HepG2 (cell line): ENCODE results near the gene LRIG3. TPM values are rescaled to one million over a fixed set of nuclear protein-coding genes. Genes with fewer than 3 reads are reported as not detected.

Source experiments
- ATAC-seq: fragments of 200-7000 bp; cut with Tn5 transposase; 3 replicates; pipeline ENCODE4 v1.9.1; 2020; ENCODE audit warnings: mild to moderate bottlenecking, moderate library complexity
- BruUV-seq: library from RNA; stranded (reverse); fragments of 400-500 nt; replicated peaks from 2 replicates; lab custom pipeline; 2021; lab: Mats Ljungman, UMichigan
- CTCF ChIA-PET: fragments of 300-600 bp; formaldehyde crosslinking; extraction: SDS; loops from one replicate; lab custom pipeline; 2021; ENCODE audit warnings: low total read pairs, inconsistent platforms, low intra/inter-chr PET ratio; lab: Yijun Ruan, JAX
- POLR2A ChIA-PET: fragments of 350-600 bp; sonication (Branson Sonifier 250); formaldehyde crosslinking; loops from one replicate; lab custom pipeline; 2020; ENCODE audit warnings: antibody characterized with exemption, inconsistent platforms; lab: Yijun Ruan, JAX
- DNase-seq: peaks from one replicate; pipeline ENCODE4 v3.0.0-alpha.2; 2015; ENCODE audit warnings: low spot score
- FAIRE-seq: peaks from 3 replicates; lab custom pipeline; 2011; peaks lifted over from hg19 to GRCh38; lab: Jason Lieb, UNC
- H2AFZ ChIP-seq: one replicate; pipeline ENCODE4 v1.6.1; 2011; ENCODE audit warnings: low read length, inconsistent platforms
- H3K27ac ChIP-seq: fragments of 300-600 bp; 3 replicates; pipeline ENCODE4 v1.8.0; 2011; ENCODE audit warnings: mixed run types, mild to moderate bottlenecking, mixed read lengths, low read length, inconsistent platforms; ENCODE audit not compliant: insufficient read depth; ENCODE audit errors: extremely low read length
- H3K27me3 ChIP-seq, 2 experiments: fragments of 200-600 bp in 1 of 2; 2 replicates in 1 of 2; 3 replicates in 1 of 2; pipeline versions ENCODE4 v1.6.0 to v1.8.0; 2011; ENCODE audit warnings: low read length in 2 of 2, mild to moderate bottlenecking in 2 of 2, moderate library complexity in 2 of 2, inconsistent platforms in 1 of 2; ENCODE audit not compliant: insufficient read depth in 2 of 2, control insufficient read depth in 1 of 2
- H3K36me3 ChIP-seq, 2 experiments: fragments of 200-600 bp in 1 of 2; replicated peaks in 1 of 2; 2 replicates in 1 of 2; 3 replicates in 1 of 2; pipeline versions ENCODE4 v1.5.1 to v1.8.0; 2011; ENCODE audit warnings: low read length in 2 of 2, inconsistent platforms in 1 of 2; ENCODE audit not compliant: insufficient read depth in 2 of 2, control insufficient read depth in 1 of 2
- H3K4me1 ChIP-seq: 2 replicates; pipeline ENCODE4 v1.5.1; 2012; ENCODE audit warnings: low read length, inconsistent platforms; ENCODE audit not compliant: insufficient read depth
- H3K4me2 ChIP-seq: 2 replicates; pipeline ENCODE4 v1.6.0; 2011; ENCODE audit warnings: low read depth, low read length, inconsistent platforms
- H3K4me3 ChIP-seq, 3 experiments: fragments of 200-600 bp in 1 of 3; sonication (generic), shearing (Covaris generic) in 1 of 3; replicated peaks in 1 of 3; 2 replicates each; pipeline ENCODE4 v1.5.1; 2011 to 2016; ENCODE audit warnings: low read length in 3 of 3, inconsistent platforms in 2 of 3, low read depth in 2 of 3, mild to moderate bottlenecking in 2 of 3, control low read depth in 1 of 3, mixed read lengths in 1 of 3; ENCODE audit not compliant: insufficient read depth in 1 of 3
- H3K79me2 ChIP-seq: one replicate; pipeline ENCODE4 v1.6.1; 2011; ENCODE audit warnings: low read length, inconsistent platforms; ENCODE audit not compliant: insufficient read depth
- H3K9ac ChIP-seq: 2 replicates; pipeline ENCODE4 v1.6.0; 2011; ENCODE audit warnings: mild to moderate bottlenecking, low read depth, low read length, inconsistent platforms; ENCODE audit not compliant: insufficient read depth
- H3K9me3 ChIP-seq: 2 replicates; pipeline ENCODE4 v1.5.1; 2012; ENCODE audit warnings: mild to moderate bottlenecking, low read length
- H4K20me1 ChIP-seq: 2 replicates; pipeline ENCODE4 v1.6.0; 2011; ENCODE audit warnings: inconsistent platforms, mild to moderate bottlenecking, low read length, moderate library complexity; ENCODE audit not compliant: insufficient read depth
- BHLHE40 ChIP-seq: IDR thresholded peaks from 2 replicates; pipeline ENCODE4 v1.6.1; 2011; ENCODE audit warnings: low read length, improper control_type of control experiment
- GABPA ChIP-seq, 2 experiments: IDR thresholded peaks; 2 replicates each; pipeline ENCODE4 v1.6.1; 2011 to 2016; ENCODE audit warnings: low read depth in 2 of 2, low read length in 1 of 2, missing biosample characterization in 1 of 2, missing genetic modification characterization in 1 of 2
- IKZF1 ChIP-seq: fragments of 450-650 bp; IDR thresholded peaks from 2 replicates; pipeline ENCODE4 v1.7.1; 2016
- MAFK ChIP-seq, 2 experiments: IDR thresholded peaks in 1 of 2; conservative IDR thresholded peaks in 1 of 2; 2 replicates each; pipeline ENCODE4 v1.6.1; 2011; ENCODE audit warnings: improper control_type of control experiment in 2 of 2, low read length in 2 of 2
- NFE2L2 ChIP-seq: fragments of 150-350 bp; IDR thresholded peaks from 2 replicates; pipeline ENCODE4 v1.6.1; 2014; ENCODE audit warnings: low read length
- ZFP36L1 ChIP-seq: sonication (generic); formaldehyde crosslinking; IDR thresholded peaks from 2 replicates; pipeline ENCODE4 v1.8.0; 2022; ENCODE audit warnings: mild to moderate bottlenecking, missing genetic modification reagents, moderate library complexity
- ZNF75D ChIP-seq: sonication (generic); formaldehyde crosslinking; IDR thresholded peaks from 2 replicates; pipeline ENCODE4 v1.8.1; 2023; ENCODE audit warnings: missing genetic modification reagents, mild to moderate bottlenecking, borderline replicate concordance
- WGBS: methylation state at CpG from one replicate; pipeline ENCODE4 v1.1.6; 2017; ENCODE audit warnings: low lambda C conversion rate; 5-methylcytosine and 5-hydroxymethylcytosine counted together
- in situ Hi-C: cut with HindIII; loops from 2 replicates; pipeline ENCODE4 v1.10.0; 2017; ENCODE audit warnings: low pct_unique_long_range_greater_than_20kb; ENCODE audit not compliant: extremely low pct_ligation_motif_present
- intact Hi-C: fragments of 100-400 bp; cut with micrococcal nuclease; formaldehyde crosslinking; loops from one replicate; pipeline ENCODE4 v1.10.0; 2022; ENCODE audit not compliant: unreplicated experiment
- polyA plus RNA-seq, 8 experiments: library from polyadenylated mRNA; depleted of rRNA in 3 of 8; stranded (reverse) in 7 of 8; unstranded in 1 of 8; fragments of >200 nt; fragmentation: Illumina TruSeq in 4 of 8; extraction: Trizol in 4 of 8; gene quantifications; 2 replicates each; pipeline versions ENCODE4 v1.2.1 to v1.2.3, GENCODE V29; 2011 to 2016; ENCODE audit warnings: low read depth in 4 of 8, missing spikeins in 1 of 8, mixed read lengths in 1 of 8; ENCODE audit not compliant: insufficient read depth in 1 of 8
- total RNA-seq, 5 experiments: library from RNA; depleted of rRNA; stranded (reverse); fragments of >200 nt; fragmentation: Illumina TruSeq; extraction: Trizol; gene quantifications; 2 replicates each; pipeline ENCODE4 v1.2.3, GENCODE V29; 2016; ENCODE audit warnings: low read depth in 1 of 5
- TF ChIP-seq, protein P1 (sequence below): sonication (generic); formaldehyde crosslinking; IDR thresholded peaks from 2 replicates; pipeline ENCODE4 v1.4.0; 2020; ENCODE audit warnings: mild to moderate bottlenecking, missing genetic modification reagents
- TF ChIP-seq, protein P2 (sequence below), 2 experiments: sonication (generic) in 1 of 2; formaldehyde crosslinking in 1 of 2; IDR thresholded peaks; 2 replicates each; pipeline versions ENCODE4 v1.5.1 to v1.6.1; 2011 to 2020; ENCODE audit warnings: borderline replicate concordance in 1 of 2, low read depth in 1 of 2, low read length in 1 of 2, mild to moderate bottlenecking in 1 of 2, missing genetic modification reagents in 1 of 2, moderate library complexity in 1 of 2
- TF ChIP-seq, protein P3 (sequence below): sonication (generic); formaldehyde crosslinking; conservative IDR thresholded peaks from 2 replicates; pipeline ENCODE4 v1.8.0; 2022; ENCODE audit warnings: missing genetic modification reagents

LRIG3 gene
- total and polyA plus RNA-seq, 2 of the 13 experiments (the other 11 are each of a cell fraction or from before 2014, with no cell fraction given): 7.7 to 17.4 TPM

DNA sequence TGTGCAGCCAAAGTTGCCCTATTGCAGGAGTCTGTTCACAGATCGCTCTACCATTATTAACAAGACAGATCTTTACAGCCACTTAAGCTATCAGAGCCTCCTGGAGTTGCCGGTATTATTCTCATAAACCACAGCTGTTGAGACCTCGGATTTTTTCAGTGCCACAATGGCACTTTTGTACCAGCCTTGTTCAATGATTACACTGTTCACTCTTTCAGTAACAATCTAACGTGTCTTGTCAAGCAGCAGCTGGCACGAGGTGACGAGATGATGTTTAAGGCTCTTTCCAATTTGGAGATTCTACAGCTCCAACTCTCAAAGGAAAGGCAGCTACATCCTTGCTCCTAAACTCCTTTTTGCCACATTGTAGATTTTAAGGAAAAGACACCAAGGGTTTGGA lies 30.7 kb downstream of the LRIG3 start (continued):
- TF ChIP-seq, protein P1, sequence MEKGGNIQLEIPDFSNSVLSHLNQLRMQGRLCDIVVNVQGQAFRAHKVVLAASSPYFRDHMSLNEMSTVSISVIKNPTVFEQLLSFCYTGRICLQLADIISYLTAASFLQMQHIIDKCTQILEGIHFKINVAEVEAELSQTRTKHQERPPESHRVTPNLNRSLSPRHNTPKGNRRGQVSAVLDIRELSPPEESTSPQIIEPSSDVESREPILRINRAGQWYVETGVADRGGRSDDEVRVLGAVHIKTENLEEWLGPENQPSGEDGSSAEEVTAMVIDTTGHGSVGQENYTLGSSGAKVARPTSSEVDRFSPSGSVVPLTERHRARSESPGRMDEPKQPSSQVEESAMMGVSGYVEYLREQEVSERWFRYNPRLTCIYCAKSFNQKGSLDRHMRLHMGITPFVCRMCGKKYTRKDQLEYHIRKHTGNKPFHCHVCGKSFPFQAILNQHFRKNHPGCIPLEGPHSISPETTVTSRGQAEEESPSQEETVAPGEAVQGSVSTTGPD (CRISPR knock-in tag): no peak
- no peak for TF ChIP-seq NFE2L2
- no peak for TF ChIP-seq ZNF75D (CRISPR knock-in tag)
- no peak for TF ChIP-seq BHLHE40
- TF ChIP-seq GABPA (IDR thresholded peaks at IDR 0.05; ENCODE audit: low read depth, low read length): no peak
- TF ChIP-seq GABPA (CRISPR knock-in tag; IDR thresholded peaks at IDR 0.05; ENCODE audit: low read depth): no peak
- TF ChIP-seq IKZF1: no peak
- TF ChIP-seq, protein P2, sequence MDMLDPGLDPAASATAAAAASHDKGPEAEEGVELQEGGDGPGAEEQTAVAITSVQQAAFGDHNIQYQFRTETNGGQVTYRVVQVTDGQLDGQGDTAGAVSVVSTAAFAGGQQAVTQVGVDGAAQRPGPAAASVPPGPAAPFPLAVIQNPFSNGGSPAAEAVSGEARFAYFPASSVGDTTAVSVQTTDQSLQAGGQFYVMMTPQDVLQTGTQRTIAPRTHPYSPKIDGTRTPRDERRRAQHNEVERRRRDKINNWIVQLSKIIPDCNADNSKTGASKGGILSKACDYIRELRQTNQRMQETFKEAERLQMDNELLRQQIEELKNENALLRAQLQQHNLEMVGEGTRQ (IDR thresholded peaks at IDR 0.05; ENCODE audit: low read depth, low read length): no peak
- TF ChIP-seq, protein P2 (CRISPR knock-in tag; IDR thresholded peaks at IDR 0.05; ENCODE audit: borderline replicate concordance): no peak
- no peak for TF ChIP-seq ZFP36L1 (CRISPR knock-in tag)

DNA sequence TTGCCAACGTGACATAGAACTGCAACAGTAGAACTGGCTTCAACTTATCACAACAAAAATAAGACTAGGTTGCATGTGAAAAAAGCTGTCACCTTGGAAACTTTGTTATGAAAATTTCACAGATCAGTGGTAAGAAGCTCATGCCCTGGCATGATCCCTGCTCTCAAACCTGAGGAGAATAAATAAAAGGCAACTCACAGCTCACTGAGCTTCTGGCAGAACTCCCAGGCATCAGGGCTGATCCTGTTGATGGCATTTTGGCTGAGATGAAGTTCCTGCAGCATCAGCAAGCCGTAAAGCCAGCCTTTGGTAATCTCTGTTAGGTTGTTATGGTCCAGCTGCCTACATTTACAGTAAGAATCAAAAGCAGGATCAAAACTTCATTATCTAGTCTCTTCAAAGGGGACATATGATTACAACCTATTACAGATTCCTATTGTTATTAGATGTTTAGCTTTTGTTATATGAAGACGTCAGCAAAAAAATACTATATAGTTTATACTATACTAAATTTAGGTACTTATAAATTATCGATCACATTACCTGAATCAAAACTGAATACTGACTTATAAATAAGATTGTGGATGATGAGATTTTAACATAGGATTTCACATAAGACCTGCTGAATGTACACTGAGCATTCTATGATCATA lies 32.0 kb downstream of the LRIG3 start:
- no peak overlapping the region for H3K27ac ChIP-seq
- ChIA-PET POLR2A (no interaction called here), CTCF (no interaction called here)
- no peak for FAIRE-seq
- no peak overlapping the region for H3K9ac ChIP-seq
- no peak for ATAC-seq
- H3K4me3 ChIP-seq: no peak overlapping the region
- H3K79me2 ChIP-seq: no peaks in the 10 kb centered on the region
- H3K36me3 ChIP-seq: peaks cover 2 to 33% of the 10 kb centered on the region in 2 experiments; a peak in 3 of 5 replicates
- H4K20me1 ChIP-seq: no peaks in the 10 kb centered on the region
- H3K4me1 ChIP-seq: no peaks in the 10 kb centered on the region
- no peak overlapping the region for H2AFZ ChIP-seq
- in situ Hi-C loops: no loop called here
- no peaks in the 10 kb centered on the region for H3K9me3 ChIP-seq
- H3K27me3 ChIP-seq: no peaks in the 10 kb centered on the region
- BruUV-seq: no TSS peak
- DNase-seq: no peak
- no peak overlapping the region for H3K4me2 ChIP-seq
- WGBS: over 99% methylated on average over 4 of the region's 4 CpGs
- intact Hi-C loops: no loop called here
- TF ChIP-seq, protein P3, sequence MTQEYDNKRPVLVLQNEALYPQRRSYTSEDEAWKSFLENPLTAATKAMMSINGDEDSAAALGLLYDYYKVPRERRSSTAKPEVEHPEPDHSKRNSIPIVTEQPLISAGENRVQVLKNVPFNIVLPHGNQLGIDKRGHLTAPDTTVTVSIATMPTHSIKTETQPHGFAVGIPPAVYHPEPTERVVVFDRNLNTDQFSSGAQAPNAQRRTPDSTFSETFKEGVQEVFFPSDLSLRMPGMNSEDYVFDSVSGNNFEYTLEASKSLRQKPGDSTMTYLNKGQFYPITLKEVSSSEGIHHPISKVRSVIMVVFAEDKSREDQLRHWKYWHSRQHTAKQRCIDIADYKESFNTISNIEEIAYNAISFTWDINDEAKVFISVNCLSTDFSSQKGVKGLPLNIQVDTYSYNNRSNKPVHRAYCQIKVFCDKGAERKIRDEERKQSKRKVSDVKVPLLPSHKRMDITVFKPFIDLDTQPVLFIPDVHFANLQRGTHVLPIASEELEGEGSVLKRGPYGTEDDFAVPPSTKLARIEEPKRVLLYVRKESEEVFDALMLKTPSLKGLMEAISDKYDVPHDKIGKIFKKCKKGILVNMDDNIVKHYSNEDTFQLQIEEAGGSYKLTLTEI (CRISPR knock-in tag): no peak
- peak in 1 of 2 experiments; percentile 26; a peak in 1 of 4 replicates for TF ChIP-seq MAFK (conservative IDR thresholded peaks at IDR 0.05 in 1 of 2, IDR thresholded peaks at IDR 0.05 in 1 of 2; ENCODE audit: low read length in 2 of 2)
